ENCODE results near the gene SCMH1.

Gene SCMH1

GRCh38 chr1:41246568-41246967 is 4.5 kb upstream of the SCMH1 start:
- H3K4me3 ChIP-seq (ENCODE audit: insufficient read depth, low read length, poor library complexity, severe bottlenecking) = no peak overlapping the region
- H3K4me2 ChIP-seq (ENCODE audit: low read depth, low read length, poor library complexity, severe bottlenecking) = no peak overlapping the region
- TF ChIP-seq EZH2phosphoT487 (conservative IDR thresholded peaks at IDR 0.05; ENCODE audit: low read length) (no peak), CTCF (IDR thresholded peaks at IDR 0.05; ENCODE audit: insufficient read depth, low read length, poor library complexity, severe bottlenecking) (no peak)
- H3K27ac ChIP-seq (ENCODE audit: low read depth, low read length) = no peak overlapping the region
- no peaks in the 10 kb centered on the region for H3K27me3 ChIP-seq (ENCODE audit: low read length)
- H3K79me2 ChIP-seq (ENCODE audit: insufficient read depth, low read length) = peaks cover 7% of the 10 kb centered on the region; the same call in 1 of the 2 replicates
- H3K9ac ChIP-seq (ENCODE audit: low read length) = no peak overlapping the region
- no peaks in the 10 kb centered on the region for H4K20me1 ChIP-seq (ENCODE audit: low read depth, low read length)
- no peak overlapping the region for H2AFZ ChIP-seq (ENCODE audit: low read depth, low read length, severe bottlenecking)
- no peaks in the 10 kb centered on the region for H3K36me3 ChIP-seq (ENCODE audit: low read length)
- H3K9me2 ChIP-seq (replicated peaks; ENCODE audit: insufficient read depth, low read length) = no peaks in the 10 kb centered on the region
- H3F3A ChIP-seq (ENCODE audit: insufficient read depth) = no peaks in the 10 kb centered on the region
- H3K9me3 ChIP-seq (ENCODE audit: insufficient read depth, low read length) = no peaks in the 10 kb centered on the region

GRCh38 chr1:41245659-41246058 is 3.6 kb upstream of the SCMH1 start:
- Histone ChIP-seq H2AFZ (ENCODE audit: low read depth, low read length, severe bottlenecking) (no peak overlapping the region), H3F3A (ENCODE audit: insufficient read depth) (peaks cover 5% of the 10 kb centered on the region), H3K9me2 (replicated peaks; ENCODE audit: insufficient read depth, low read length) (no peaks in the 10 kb centered on the region), H3K9ac (ENCODE audit: low read length) (no peak overlapping the region), H3K4me2 (ENCODE audit: low read depth, low read length, poor library complexity, severe bottlenecking) (no peak overlapping the region), H3K27ac (ENCODE audit: low read depth, low read length) (no peak overlapping the region), H4K20me1 (ENCODE audit: low read depth, low read length) (no peaks in the 10 kb centered on the region), H3K79me2 (ENCODE audit: insufficient read depth, low read length) (peaks cover 14% of the 10 kb centered on the region), H3K9me3 (ENCODE audit: insufficient read depth, low read length) (no peaks in the 10 kb centered on the region), H3K27me3 (ENCODE audit: low read length) (no peaks in the 10 kb centered on the region), H3K4me3 (ENCODE audit: insufficient read depth, low read length, poor library complexity, severe bottlenecking) (no peak overlapping the region), H3K36me3 (ENCODE audit: low read length) (no peaks in the 10 kb centered on the region)
- TF ChIP-seq CTCF (IDR thresholded peaks at IDR 0.05; ENCODE audit: insufficient read depth, low read length, poor library complexity, severe bottlenecking) (no peak), EZH2phosphoT487 (conservative IDR thresholded peaks at IDR 0.05; ENCODE audit: low read length) (no peak)

GRCh38 chr1:41243079-41243385 is 926 bp upstream of the SCMH1 start:
- Histone ChIP-seq H3K27ac (ENCODE audit: low read depth, low read length) (peak overlapping the region; percentile 91), H3K79me2 (ENCODE audit: insufficient read depth, low read length) (peaks cover 40% of the 10 kb centered on the region), H3K9me2 (replicated peaks; ENCODE audit: insufficient read depth, low read length) (no peaks in the 10 kb centered on the region), H2AFZ (ENCODE audit: low read depth, low read length, severe bottlenecking) (peak overlapping the region; percentile 71), H3K4me3 (ENCODE audit: insufficient read depth, low read length, poor library complexity, severe bottlenecking) (peak overlapping the region; percentile 61), H3K36me3 (ENCODE audit: low read length) (no peaks in the 10 kb centered on the region), H3K4me2 (ENCODE audit: low read depth, low read length, poor library complexity, severe bottlenecking) (peak overlapping the region; percentile 62), H4K20me1 (ENCODE audit: low read depth, low read length) (no peaks in the 10 kb centered on the region), H3K9ac (ENCODE audit: low read length) (peak overlapping the region; percentile 71), H3F3A (ENCODE audit: insufficient read depth) (peaks cover 11% of the 10 kb centered on the region), H3K9me3 (ENCODE audit: insufficient read depth, low read length) (no peaks in the 10 kb centered on the region), H3K27me3 (ENCODE audit: low read length) (no peaks in the 10 kb centered on the region)
- TF ChIP-seq EZH2phosphoT487 (conservative IDR thresholded peaks at IDR 0.05; ENCODE audit: low read length) (no peak), CTCF (IDR thresholded peaks at IDR 0.05; ENCODE audit: insufficient read depth, low read length, poor library complexity, severe bottlenecking) (no peak)
